K562 (cell line): Measurements from ENCODE around the gene PLA2G4D.

Source experiments
- CHD2 ChIP-seq: IDR thresholded peaks from 2 replicates; pipeline ENCODE4 v1.6.1; 2011; ENCODE audit warnings: low read depth, low read length
- CTBP1 ChIP-seq: fragments of 450-650 bp; IDR thresholded peaks from 2 replicates; pipeline ENCODE4 v1.6.1; 2016; ENCODE audit warnings: borderline replicate concordance
- ELF1 ChIP-seq: fragments of 200-800 bp; sonication (Bioruptor generic); IDR thresholded peaks from 2 replicates; pipeline ENCODE4 v1.6.1; 2016; ENCODE audit warnings: missing genetic modification characterization, missing compliant biosample characterization
- GTF2F1 ChIP-seq: IDR thresholded peaks from 2 replicates; pipeline ENCODE4 v1.6.1; 2011; ENCODE audit warnings: low read depth, low read length, improper control_type of control experiment
- HDAC1 ChIP-seq, 2 experiments: fragments of 450-650 bp; IDR thresholded peaks; 2 replicates each; pipeline ENCODE4 v1.6.1; 2016 to 2017; ENCODE audit warnings: inconsistent platforms in 1 of 2, mild to moderate bottlenecking in 1 of 2, moderate library complexity in 1 of 2
- MAFK ChIP-seq: IDR thresholded peaks from 2 replicates; pipeline ENCODE4 v1.6.1; 2011; ENCODE audit warnings: low read length, improper control_type of control experiment
- NFE2L1 ChIP-seq: fragments of 450-650 bp; IDR thresholded peaks from 2 replicates; pipeline ENCODE4 v1.6.1; 2016; ENCODE audit warnings: missing genetic modification characterization, low read depth, mild to moderate bottlenecking, missing compliant biosample characterization, moderate library complexity, borderline replicate concordance
- NFYB ChIP-seq: IDR thresholded peaks from 2 replicates; pipeline ENCODE4 v1.6.1; 2011; ENCODE audit warnings: mild to moderate bottlenecking, moderate library complexity; ENCODE audit not compliant: insufficient read length; ENCODE audit errors: extremely low read depth
- SRF ChIP-seq, 2 experiments: fragments of 250-450, 450-650 bp in 1 of 2; sonication (Bioruptor Pico) in 1 of 2; sonication (generic) in 1 of 2; formaldehyde crosslinking; IDR thresholded peaks; 2 replicates each; pipeline versions ENCODE4 v1.5.0 to v1.5.1; 2020 to 2022; ENCODE audit warnings: mild to moderate bottlenecking in 1 of 2, missing genetic modification reagents in 1 of 2
- ZNF24 ChIP-seq: fragments of 450-650 bp; IDR thresholded peaks from 2 replicates; pipeline ENCODE4 v1.6.1; 2016
- ZNF274 ChIP-seq: IDR thresholded peaks from 2 replicates; pipeline ENCODE4 v1.6.1; 2011; ENCODE audit warnings: low read depth, mild to moderate bottlenecking, low read length, moderate library complexity, borderline replicate concordance
- TF ChIP-seq, protein P1 (sequence below), 2 experiments: fragments of 450-650 bp; formaldehyde crosslinking in 1 of 2; IDR thresholded peaks; 2 replicates each; pipeline versions ENCODE4 v1.4.0 to v1.6.1; 2014 to 2020; ENCODE audit warnings: mild to moderate bottlenecking in 2 of 2, borderline replicate concordance in 1 of 2, low read depth in 1 of 2

DNA sequence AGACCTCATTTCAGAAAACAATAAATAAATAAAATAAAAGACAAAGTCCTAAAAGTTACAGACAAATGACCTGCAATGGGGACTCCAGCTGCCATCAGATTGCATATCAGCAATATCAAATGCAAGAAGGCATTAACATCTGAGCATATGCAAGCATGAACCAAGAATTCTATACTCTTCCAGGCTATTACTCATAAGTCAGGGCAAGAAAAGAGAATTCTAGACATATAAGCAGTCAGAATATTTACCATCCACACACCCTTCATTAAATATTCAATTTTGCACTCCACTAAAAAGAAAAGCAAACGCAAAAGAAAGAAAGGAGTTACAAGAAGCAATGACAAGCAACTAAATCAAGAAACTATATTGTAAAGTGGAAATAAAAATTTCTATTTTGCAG lies 41.0 kb upstream of the PLA2G4D start:
- no peak for TF ChIP-seq CHD2
- TF ChIP-seq SRF (CRISPR knock-in tag; IDR thresholded peaks at IDR 0.05), result no peak
- no peak for TF ChIP-seq GTF2F1
- no peak for TF ChIP-seq NFYB
- no peak for TF ChIP-seq ZNF274
- no peak for TF ChIP-seq ZNF24
- TF ChIP-seq ELF1 (tag), result no peak
- TF ChIP-seq HDAC1 (IDR thresholded peaks at IDR 0.05), result no peak
- TF ChIP-seq NFE2L1, result no peak
- TF ChIP-seq, protein P1, sequence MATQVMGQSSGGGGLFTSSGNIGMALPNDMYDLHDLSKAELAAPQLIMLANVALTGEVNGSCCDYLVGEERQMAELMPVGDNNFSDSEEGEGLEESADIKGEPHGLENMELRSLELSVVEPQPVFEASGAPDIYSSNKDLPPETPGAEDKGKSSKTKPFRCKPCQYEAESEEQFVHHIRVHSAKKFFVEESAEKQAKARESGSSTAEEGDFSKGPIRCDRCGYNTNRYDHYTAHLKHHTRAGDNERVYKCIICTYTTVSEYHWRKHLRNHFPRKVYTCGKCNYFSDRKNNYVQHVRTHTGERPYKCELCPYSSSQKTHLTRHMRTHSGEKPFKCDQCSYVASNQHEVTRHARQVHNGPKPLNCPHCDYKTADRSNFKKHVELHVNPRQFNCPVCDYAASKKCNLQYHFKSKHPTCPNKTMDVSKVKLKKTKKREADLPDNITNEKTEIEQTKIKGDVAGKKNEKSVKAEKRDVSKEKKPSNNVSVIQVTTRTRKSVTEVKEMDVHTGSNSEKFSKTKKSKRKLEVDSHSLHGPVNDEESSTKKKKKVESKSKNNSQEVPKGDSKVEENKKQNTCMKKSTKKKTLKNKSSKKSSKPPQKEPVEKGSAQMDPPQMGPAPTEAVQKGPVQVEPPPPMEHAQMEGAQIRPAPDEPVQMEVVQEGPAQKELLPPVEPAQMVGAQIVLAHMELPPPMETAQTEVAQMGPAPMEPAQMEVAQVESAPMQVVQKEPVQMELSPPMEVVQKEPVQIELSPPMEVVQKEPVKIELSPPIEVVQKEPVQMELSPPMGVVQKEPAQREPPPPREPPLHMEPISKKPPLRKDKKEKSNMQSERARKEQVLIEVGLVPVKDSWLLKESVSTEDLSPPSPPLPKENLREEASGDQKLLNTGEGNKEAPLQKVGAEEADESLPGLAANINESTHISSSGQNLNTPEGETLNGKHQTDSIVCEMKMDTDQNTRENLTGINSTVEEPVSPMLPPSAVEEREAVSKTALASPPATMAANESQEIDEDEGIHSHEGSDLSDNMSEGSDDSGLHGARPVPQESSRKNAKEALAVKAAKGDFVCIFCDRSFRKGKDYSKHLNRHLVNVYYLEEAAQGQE (IDR thresholded peaks at IDR 0.05; ENCODE audit: borderline replicate concordance), result no peak
- TF ChIP-seq, protein P1 (CRISPR knock-in tag; IDR thresholded peaks at IDR 0.05; ENCODE audit: low read depth), result no peak
- no peak for TF ChIP-seq MAFK
- TF ChIP-seq CTBP1, result no peak
